ENCODE data around the gene ABTB2.
"Not testable (repeated sequence)": the region's sequence is repeated elsewhere in the genome, so short reads cannot be mapped to it uniquely, and the experiment has no call there.

ABTB2 gene

GRCh38 chr11:34238533-34238932 lies 119.3 kb downstream of the ABTB2 start:
- no peak for DNase-seq (ENCODE audit: low read depth)

- DNase-seq (ENCODE audit: low read depth) = no peak
Observed at GRCh38 chr11:34236572-34236971, 121.2 kb downstream of the ABTB2 start.

GRCh38 chr11:34235591-34236071 lies 122.2 kb downstream of the ABTB2 start:
- no peak for DNase-seq (ENCODE audit: low read depth)

GRCh38 chr11:34235189-34235588 lies 122.6 kb downstream of the ABTB2 start:
- no peak for DNase-seq (ENCODE audit: low read depth)

GRCh38 chr11:34234086-34234740 lies 123.6 kb downstream of the ABTB2 start:
- DNase-seq (ENCODE audit: low read depth) = peak; percentile 56

GRCh38 chr11:34233215-34233614 lies 124.6 kb downstream of the ABTB2 start:
- no peak for DNase-seq (ENCODE audit: low read depth)

GRCh38 chr11:34232807-34233206 lies 125.0 kb downstream of the ABTB2 start:
- no peak for DNase-seq (ENCODE audit: low read depth)

GRCh38 chr11:34226210-34226609 lies 131.6 kb downstream of the ABTB2 start:
- DNase-seq (ENCODE audit: low read depth) = no peak

- DNase-seq (ENCODE audit: low read depth) = no peak
Observed at GRCh38 chr11:34225091-34225490, 132.7 kb downstream of the ABTB2 start.

GRCh38 chr11:34224434-34224966 lies 133.3 kb downstream of the ABTB2 start:
- DNase-seq (ENCODE audit: low read depth) = no peak

- DNase-seq (ENCODE audit: low read depth) = no peak
Observed at GRCh38 chr11:34223907-34224306, 133.9 kb downstream of the ABTB2 start.

GRCh38 chr11:34223021-34223813 lies 134.6 kb downstream of the ABTB2 start:
- no peak for DNase-seq (ENCODE audit: low read depth)

- no peak for DNase-seq (ENCODE audit: low read depth)
Observed at GRCh38 chr11:34222030-34222429, 135.8 kb downstream of the ABTB2 start.

GRCh38 chr11:34219941-34220370 lies 137.9 kb downstream of the ABTB2 start:
- no peak for DNase-seq (ENCODE audit: low read depth)

GRCh38 chr11:34219279-34219678 lies 138.5 kb downstream of the ABTB2 start:
- no peak for DNase-seq (ENCODE audit: low read depth)

GRCh38 chr11:34218756-34219155 lies 139.1 kb downstream of the ABTB2 start:
- not testable (repeated sequence) for DNase-seq (ENCODE audit: low read depth)

- no peak for DNase-seq (ENCODE audit: low read depth)
Observed at GRCh38 chr11:34218067-34218466, 139.7 kb downstream of the ABTB2 start.

GRCh38 chr11:34216706-34217105 lies 141.1 kb downstream of the ABTB2 start:
- DNase-seq (ENCODE audit: low read depth) = no peak

GRCh38 chr11:34215806-34216453 lies 141.9 kb downstream of the ABTB2 start:
- no peak for DNase-seq (ENCODE audit: low read depth)

GRCh38 chr11:34214961-34215805 lies 142.6 kb downstream of the ABTB2 start:
- no peak for DNase-seq (ENCODE audit: low read depth)

- DNase-seq (ENCODE audit: low read depth) = no peak
Observed at GRCh38 chr11:34213366-34213765, 144.4 kb downstream of the ABTB2 start.

GRCh38 chr11:34212566-34212965 lies 145.2 kb downstream of the ABTB2 start:
- no peak for DNase-seq (ENCODE audit: low read depth)

Data from T follicular helper cell (primary cell).